Stimulated activated CD8-positive, alpha-beta memory T cell treated with anti-CD3 and anti-CD28 coated beads, Interleukin-7, amount 100 ng/mL, for 1 hour (primary cell): ENCODE data around the gene ST8SIA1.

ENCODE experiments used
- DNase-seq, 2 donors: peaks; one replicate each; pipeline ENCODE4 v3.0.0-alpha.2; 2020; ENCODE audit warnings: low read depth in 2 of 2

ST8SIA1 gene

DNA sequence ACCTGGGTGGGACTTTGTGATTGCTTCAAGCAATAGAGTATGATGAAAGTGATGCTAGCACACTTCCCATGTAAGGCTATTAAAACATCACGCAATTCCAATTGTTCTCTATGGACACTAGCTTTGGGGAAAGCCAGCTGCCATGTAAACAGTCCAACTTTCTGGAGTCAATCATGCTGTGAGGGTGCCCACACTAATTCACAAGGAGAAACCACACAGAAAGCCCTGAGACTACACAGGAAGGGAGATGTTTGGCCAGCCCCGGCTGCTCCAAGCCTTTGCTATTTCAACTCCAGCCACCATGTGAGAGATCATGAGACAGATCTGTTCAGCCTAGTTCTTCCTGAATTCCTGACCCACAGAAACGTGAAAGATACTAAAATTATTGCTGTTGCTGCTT is 96.3 kb downstream of the ST8SIA1 start:
- DNase-seq = no peak

DNA sequence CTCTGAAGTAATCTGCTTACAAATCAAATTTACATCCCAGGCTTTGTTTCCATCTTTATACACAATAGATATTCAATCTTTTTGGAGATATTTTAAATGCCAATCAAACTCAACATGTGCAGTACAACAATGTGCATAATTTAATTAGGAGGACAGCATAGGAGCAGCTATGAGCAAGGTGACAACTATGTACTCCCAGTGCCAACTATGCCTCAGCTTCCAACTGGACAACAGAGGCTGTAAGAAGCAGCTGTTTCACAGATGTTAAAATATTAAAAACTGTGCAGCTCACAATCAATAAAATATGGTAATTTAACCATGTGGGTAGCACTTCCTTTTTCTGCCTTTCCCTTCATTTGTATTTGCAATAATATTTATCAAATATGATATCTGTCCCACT is 99.9 kb downstream of the ST8SIA1 start:
- DNase-seq = no peak

GRCh38 chr12:22231836-22232235 is 102.7 kb downstream of the ST8SIA1 start:
- DNase-seq = no peak

DNA sequence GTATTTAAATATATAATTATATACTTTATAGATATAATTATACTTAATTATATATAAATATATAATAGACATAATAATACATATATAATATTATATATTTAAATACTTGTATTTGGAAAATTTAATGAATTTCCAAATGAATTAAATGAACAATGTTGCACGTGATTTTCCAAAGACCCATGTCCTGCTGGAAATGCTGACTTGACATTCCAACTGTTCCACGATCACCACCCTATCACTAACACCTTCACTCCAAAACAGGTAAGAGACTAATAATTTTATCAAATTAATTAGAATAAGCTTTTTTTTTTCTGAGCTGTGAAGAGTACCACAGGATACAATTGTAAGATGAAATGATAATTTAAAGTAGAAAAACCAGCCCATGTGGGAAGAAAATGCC is 103.4 kb downstream of the ST8SIA1 start:
- no peak for DNase-seq

- DNase-seq = no peak
These were observed 104.2 kb downstream of the ST8SIA1 start for GRCh38 chr12:22230280-22230794.

- DNase-seq = no peak
These were observed 104.7 kb downstream of the ST8SIA1 start for GRCh38 chr12:22229652-22230279.

GRCh38 chr12:22228022-22228875 is 106.3 kb downstream of the ST8SIA1 start:
- DNase-seq = no peak

- no peak for DNase-seq
These were observed 111.2 kb downstream of the ST8SIA1 start for GRCh38 chr12:22223356-22223755.

DNA sequence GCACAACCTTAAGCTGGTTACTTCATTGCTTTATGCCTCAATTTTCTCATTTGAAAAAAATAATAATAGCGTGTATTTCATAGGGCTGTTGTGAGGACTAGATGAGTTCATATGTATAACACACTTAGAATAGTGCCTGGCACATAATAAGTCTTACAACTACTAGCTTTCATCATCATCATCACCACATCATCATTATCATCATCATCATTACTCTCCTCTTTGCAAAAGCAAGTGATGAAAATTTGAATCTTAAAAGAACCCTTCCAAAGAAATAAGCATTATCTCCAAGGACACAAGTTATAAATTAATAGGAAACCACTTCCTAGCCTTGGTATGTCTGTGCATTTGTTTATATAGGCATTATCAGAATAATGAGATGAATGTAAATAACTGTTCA is 117.0 kb downstream of the ST8SIA1 start:
- DNase-seq = no peak

DNA sequence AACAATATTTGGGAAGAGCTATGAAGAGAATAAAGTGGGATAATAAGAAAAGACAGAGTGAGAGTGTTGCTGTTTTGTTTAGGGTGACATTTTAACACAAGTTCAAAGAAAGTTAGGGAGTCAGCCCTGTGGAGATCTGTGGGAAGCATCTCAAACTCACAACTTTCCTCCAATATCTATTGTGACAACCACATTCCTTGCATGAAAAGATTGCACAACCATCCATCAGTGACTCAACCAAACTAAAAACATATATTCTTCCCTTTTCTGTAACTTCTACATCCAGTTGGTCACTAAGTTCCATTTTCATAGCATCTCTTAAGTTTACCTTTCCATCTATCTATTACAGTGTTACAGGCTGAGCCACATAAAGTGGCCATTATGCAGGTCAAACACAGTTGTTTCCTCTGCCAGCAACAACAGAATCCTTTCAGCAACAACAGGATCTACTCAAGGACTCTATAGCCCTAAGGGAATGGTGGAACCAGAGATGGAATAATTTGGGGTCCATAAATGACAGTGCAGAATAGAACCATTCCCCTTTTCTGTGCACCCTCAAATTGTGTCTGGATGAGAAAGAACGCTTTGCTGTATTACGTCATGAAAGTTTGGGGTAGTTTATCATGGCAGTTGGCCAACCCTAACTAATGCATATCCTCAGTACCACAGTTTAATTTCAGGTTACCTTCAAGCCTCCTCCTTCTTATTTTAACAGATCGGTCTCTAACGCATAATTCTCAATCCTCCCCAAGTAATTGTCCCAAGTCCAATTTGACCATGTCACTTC is 118.8 kb downstream of the ST8SIA1 start:
- no peak for DNase-seq

GRCh38 chr12:22211128-22211527 is 123.4 kb downstream of the ST8SIA1 start:
- no peak for DNase-seq

- DNase-seq = no peak
These were observed 125.1 kb downstream of the ST8SIA1 start for GRCh38 chr12:22209422-22209821.

GRCh38 chr12:22206111-22206728 is 128.3 kb downstream of the ST8SIA1 start:
- no peak for DNase-seq

- no peak for DNase-seq
These were observed 130.1 kb downstream of the ST8SIA1 start for GRCh38 chr12:22204391-22204790.

DNA sequence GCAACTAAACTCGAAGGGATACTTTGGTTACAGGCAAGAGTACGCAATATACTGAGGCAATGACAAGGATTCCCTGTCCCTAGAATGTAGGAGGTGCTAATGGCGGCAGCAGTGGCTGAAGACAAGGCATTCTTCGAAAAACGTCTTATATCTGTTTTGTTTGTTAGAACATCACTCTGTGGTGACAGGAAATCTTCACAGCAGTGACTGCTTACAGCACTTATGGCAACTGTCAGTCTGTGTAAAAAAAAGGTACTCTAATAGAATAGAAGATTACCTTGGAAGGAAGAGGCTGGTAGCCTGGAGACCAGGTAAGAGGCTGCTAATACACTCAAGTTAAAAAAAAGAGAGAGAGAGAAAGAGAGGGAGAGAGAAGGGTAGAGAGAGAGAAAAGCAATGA is 131.7 kb downstream of the ST8SIA1 start:
- no peak for DNase-seq

GRCh38 chr12:22201101-22201500 is 133.4 kb downstream of the ST8SIA1 start:
- no peak for DNase-seq

DNA sequence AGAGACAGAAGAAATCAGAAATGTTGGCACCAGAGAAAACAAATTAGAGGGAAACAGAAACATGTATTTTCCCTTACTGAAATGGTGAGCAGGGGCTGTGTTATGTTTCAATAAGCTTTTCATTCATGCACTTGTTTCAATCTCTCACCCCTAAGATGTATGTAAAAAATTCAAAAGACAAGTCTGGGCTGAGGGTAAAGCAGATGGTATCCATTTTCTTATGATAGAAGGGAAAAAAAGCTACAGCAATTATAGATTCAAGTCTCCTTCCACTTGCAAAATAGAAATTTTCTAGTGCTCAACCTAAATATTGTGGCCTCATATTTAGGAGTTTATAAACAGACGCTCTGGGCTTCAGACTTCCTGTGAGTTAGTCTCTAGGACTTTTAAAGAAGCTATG is 138.3 kb downstream of the ST8SIA1 start:
- DNase-seq = no peak

DNA sequence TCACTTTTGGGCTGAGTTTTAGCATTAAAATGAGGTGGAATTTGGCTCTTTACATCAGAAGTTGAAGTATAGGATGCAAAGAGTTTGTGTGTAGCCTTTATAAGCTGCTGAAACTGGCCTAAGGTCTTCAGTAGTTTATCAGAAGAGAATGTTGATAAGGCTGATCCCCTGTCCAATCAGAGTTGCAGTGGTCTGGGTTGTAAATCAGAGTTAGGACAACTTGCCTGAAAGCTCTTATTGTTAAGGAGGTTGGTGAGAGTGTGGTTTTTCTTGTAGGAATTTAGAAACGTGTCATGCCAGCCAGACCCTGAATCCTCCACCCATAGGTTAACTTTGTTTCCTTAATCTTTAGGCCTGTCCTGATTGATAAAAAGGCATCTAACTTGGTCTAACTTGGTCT is 143.5 kb downstream of the ST8SIA1 start:
- no peak for DNase-seq

- no peak for DNase-seq
These were observed 146.1 kb downstream of the ST8SIA1 start for GRCh38 chr12:22188431-22188830.

DNA sequence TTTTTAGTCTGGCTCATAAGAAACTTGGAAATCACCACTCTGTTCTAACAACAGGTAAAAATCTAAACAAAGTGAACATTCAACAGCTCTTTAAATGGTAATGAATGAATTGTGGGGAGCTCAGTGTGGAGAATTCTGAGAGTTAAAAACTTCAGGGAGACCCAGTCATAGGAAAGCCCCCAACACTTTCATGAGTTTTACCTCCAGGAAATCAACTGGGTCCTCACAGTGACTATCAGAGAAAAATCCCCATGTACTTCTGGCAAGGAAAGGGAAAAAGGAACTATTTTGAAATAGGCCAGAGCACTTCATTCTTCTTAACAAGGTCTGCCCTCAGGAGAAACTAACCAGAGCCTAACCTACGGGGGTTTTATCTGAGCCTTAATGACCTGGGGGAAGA is 153.8 kb downstream of the ST8SIA1 start:
- DNase-seq = no peak

- DNase-seq = no peak
These were observed 161.3 kb downstream of the ST8SIA1 start for GRCh38 chr12:22173177-22173576.

- DNase-seq = no peak
These were observed 162.0 kb downstream of the ST8SIA1 start for GRCh38 chr12:22172501-22172900.
